MCF 10A (cell line): ENCODE data around the gene CLMN. TPM values are rescaled to one million over a fixed set of nuclear protein-coding genes. Genes with fewer than 3 reads are reported as not detected.

ENCODE experiments used
- BruUV-seq: library from RNA; stranded (reverse); fragments of 400-500 nt; replicated peaks from 2 replicates; lab custom pipeline; 2021; lab: Mats Ljungman, UMichigan
- CTCF ChIA-PET: fragments of 300-600 bp; sonication (Branson Sonifier 250); formaldehyde crosslinking; extraction: SDS; loops from one replicate; lab custom pipeline; 2021; ENCODE audit warnings: antibody characterized with exemption, inconsistent platforms; lab: Yijun Ruan, JAX
- POLR2A ChIA-PET: fragments of 300-600, 350-650 bp; sonication (Branson Sonifier 250); formaldehyde crosslinking; extraction: SDS; loops from one replicate; lab custom pipeline; 2020; ENCODE audit warnings: antibody characterized with exemption, inconsistent platforms; lab: Yijun Ruan, JAX
- DNase-seq: peaks from one replicate; pipeline ENCODE4 v3.0.0-alpha.2; 2018; ENCODE audit not compliant: unreplicated experiment
- H3K27ac Mint-ChIP-seq: one replicate; pipeline ENCODE4 v1.8.0; 2022; ENCODE audit warnings: mild to moderate bottlenecking, low read depth, mixed read lengths; ENCODE audit not compliant: unreplicated experiment
- H3K27me3 Mint-ChIP-seq: one replicate; pipeline ENCODE4 v1.8.0; 2022; ENCODE audit warnings: mixed read lengths; ENCODE audit not compliant: insufficient read depth, unreplicated experiment
- H3K36me3 Mint-ChIP-seq: one replicate; pipeline ENCODE4 v1.8.0; 2022; ENCODE audit warnings: mild to moderate bottlenecking, moderate library complexity, mixed read lengths; ENCODE audit not compliant: insufficient read depth, unreplicated experiment
- H3K4me1 Mint-ChIP-seq: one replicate; pipeline ENCODE4 v1.8.0; 2022; ENCODE audit warnings: mixed read lengths; ENCODE audit not compliant: insufficient read depth, unreplicated experiment
- H3K4me3 Mint-ChIP-seq: one replicate; pipeline ENCODE4 v1.8.0; 2022; ENCODE audit warnings: mild to moderate bottlenecking, moderate library complexity, mixed read lengths; ENCODE audit not compliant: unreplicated experiment
- H3K9me3 Mint-ChIP-seq: one replicate; pipeline ENCODE4 v1.8.0; 2022; ENCODE audit warnings: mixed read lengths; ENCODE audit not compliant: unreplicated experiment
- intact Hi-C: fragments of 100-400 bp; cut with micrococcal nuclease; formaldehyde crosslinking; loops from 2 replicates; pipeline ENCODE4 v1.14.1; 2022
- total RNA-seq: library from RNA; stranded (reverse); gene quantifications from 2 replicates; pipeline ENCODE4 v1.2.3, GENCODE V29; 2022
- TF ChIP-seq, protein P1 (sequence below): fragments of 200-600 bp; IDR thresholded peaks from one replicate; pipeline ENCODE4 v1.8.0; 2022; ENCODE audit warnings: antibody characterized with exemption, mild to moderate bottlenecking; ENCODE audit not compliant: unreplicated experiment

The CLMN gene
- total RNA-seq, 1 experiment from 2014 or later, result 17.9 TPM

DNA sequence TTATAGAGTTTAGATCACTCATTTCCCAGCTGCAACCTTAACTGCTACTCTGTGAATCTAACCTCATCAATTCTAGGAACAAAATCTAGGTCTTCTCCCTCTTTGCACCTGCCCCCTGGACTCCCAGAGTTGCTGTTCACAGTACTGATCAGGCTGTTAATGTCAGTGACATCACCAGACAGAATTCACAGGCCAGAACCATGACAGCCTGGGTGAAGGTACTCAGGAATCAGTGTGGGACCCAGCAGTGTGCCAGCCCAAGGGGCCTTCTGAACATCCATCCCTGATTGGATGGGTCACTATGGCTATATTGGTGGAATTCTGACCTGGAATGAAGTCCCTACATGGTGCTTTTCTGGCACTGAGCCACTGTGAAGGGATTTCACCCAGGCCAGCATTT is 72.8 kb downstream of the CLMN start:
- Mint-ChIP-seq H3K27ac (no peak overlapping the region), H3K9me3 (peaks cover 13% of the 10 kb centered on the region), H3K4me3 (no peak overlapping the region), H3K27me3 (no peaks in the 10 kb centered on the region), H3K36me3 (no peaks in the 10 kb centered on the region), H3K4me1 (peaks cover 16% of the 10 kb centered on the region)
- no TSS peak for BruUV-seq
- CTCF ChIA-PET, result no interaction called here
- intact Hi-C loops, result no loop called here
- TF ChIP-seq, protein P1, sequence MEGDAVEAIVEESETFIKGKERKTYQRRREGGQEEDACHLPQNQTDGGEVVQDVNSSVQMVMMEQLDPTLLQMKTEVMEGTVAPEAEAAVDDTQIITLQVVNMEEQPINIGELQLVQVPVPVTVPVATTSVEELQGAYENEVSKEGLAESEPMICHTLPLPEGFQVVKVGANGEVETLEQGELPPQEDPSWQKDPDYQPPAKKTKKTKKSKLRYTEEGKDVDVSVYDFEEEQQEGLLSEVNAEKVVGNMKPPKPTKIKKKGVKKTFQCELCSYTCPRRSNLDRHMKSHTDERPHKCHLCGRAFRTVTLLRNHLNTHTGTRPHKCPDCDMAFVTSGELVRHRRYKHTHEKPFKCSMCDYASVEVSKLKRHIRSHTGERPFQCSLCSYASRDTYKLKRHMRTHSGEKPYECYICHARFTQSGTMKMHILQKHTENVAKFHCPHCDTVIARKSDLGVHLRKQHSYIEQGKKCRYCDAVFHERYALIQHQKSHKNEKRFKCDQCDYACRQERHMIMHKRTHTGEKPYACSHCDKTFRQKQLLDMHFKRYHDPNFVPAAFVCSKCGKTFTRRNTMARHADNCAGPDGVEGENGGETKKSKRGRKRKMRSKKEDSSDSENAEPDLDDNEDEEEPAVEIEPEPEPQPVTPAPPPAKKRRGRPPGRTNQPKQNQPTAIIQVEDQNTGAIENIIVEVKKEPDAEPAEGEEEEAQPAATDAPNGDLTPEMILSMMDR, result no peak
- POLR2A ChIA-PET, result no interaction called here
- no peak for DNase-seq

DNA sequence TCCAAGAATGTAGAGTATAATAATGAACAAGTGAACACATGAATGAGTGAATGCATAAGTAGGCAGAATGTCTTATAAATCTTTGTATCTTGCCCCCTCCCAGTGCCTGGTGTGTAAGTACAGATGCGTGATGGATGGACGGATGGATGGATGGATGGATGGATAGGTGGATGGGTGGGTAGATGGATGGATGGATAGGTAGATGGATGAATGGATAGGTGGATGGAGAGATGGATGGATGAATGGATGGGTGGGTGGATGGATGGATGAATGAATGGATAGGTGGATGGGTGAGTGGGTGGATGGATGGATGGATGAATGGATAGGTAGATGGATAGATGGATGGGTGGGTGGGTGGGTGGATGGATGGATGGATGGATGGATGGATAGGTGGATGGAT is 74.4 kb downstream of the CLMN start:
- intact Hi-C loops, result no loop called here
- Mint-ChIP-seq H3K4me3 (no peak overlapping the region), H3K27me3 (no peaks in the 10 kb centered on the region), H3K9me3 (peaks cover 13% of the 10 kb centered on the region), H3K4me1 (peaks cover 16% of the 10 kb centered on the region), H3K36me3 (peaks cover 5% of the 10 kb centered on the region), H3K27ac (no peak overlapping the region)
- DNase-seq, result no peak
- TF ChIP-seq, protein P1, result no peak
- ChIA-PET CTCF (interaction anchor here (0.6 kb wide), 1 partner anchor 19 kb away, joined by 4 read pairs; no protein-coding TSS in a partner anchor), POLR2A (no interaction called here)
- no TSS peak for BruUV-seq

DNA sequence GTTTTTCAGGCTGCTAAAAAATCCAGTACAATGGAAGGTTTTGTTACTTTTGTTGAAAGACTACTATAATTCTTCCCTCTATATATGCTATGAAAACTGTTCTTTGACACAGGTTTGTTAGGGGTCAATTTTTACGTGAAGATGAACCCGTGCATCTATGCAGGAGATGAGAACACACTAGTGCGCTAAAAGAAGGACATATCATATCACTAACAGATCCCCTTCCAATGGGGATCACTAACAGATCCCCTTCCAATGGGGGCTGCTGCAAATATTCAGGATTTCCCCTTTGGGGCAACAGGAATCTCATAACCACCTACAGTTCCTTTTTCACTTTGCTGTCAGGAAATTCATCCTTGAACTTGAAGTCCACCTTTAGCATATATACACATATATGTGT is 75.1 kb downstream of the CLMN start:
- H3K4me1 Mint-ChIP-seq, result peaks cover 14% of the 10 kb centered on the region
- TF ChIP-seq, protein P1, result no peak
- ChIA-PET POLR2A (no interaction called here), CTCF (interaction anchor here (0.6 kb wide), 1 partner anchor 20 kb away, joined by 4 read pairs; no protein-coding TSS in a partner anchor)
- DNase-seq, result no peak
- peaks cover 5% of the 10 kb centered on the region for H3K36me3 Mint-ChIP-seq
- no peak overlapping the region for H3K4me3 Mint-ChIP-seq
- no TSS peak for BruUV-seq
- intact Hi-C loops, result no loop called here
- no peak overlapping the region for H3K27ac Mint-ChIP-seq
- no peaks in the 10 kb centered on the region for H3K27me3 Mint-ChIP-seq
- H3K9me3 Mint-ChIP-seq, result peaks cover 13% of the 10 kb centered on the region

DNA sequence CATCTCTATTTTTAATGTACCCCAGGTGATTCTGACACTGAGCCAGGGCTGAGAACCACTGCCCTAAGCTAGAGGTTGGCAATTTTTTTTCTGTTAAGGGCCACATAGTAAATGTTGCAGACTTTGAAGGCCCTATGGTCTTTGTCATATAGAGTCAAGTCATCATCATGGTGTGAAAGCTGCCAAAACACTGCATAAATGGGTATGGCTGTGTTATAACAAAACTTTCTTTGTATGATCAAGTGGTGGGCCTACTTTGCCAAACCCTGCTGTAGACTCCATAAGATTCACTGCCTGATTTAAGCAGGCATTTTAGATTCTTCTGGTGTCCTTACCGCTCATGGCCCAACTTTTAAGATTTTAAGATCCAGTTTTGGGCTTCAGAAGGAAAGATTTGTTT is 76.8 kb downstream of the CLMN start:
- ChIA-PET CTCF (interaction anchor here (0.5 kb wide), 1 partner anchor 482 kb away, joined by 3 read pairs; no protein-coding TSS in a partner anchor), POLR2A (no interaction called here)
- peaks cover 10% of the 10 kb centered on the region for H3K36me3 Mint-ChIP-seq
- TF ChIP-seq, protein P1, result no peak
- H3K27me3 Mint-ChIP-seq, result no peaks in the 10 kb centered on the region
- no peak overlapping the region for H3K27ac Mint-ChIP-seq
- no peak for DNase-seq
- H3K9me3 Mint-ChIP-seq, result peaks cover 13% of the 10 kb centered on the region
- H3K4me3 Mint-ChIP-seq, result no peak overlapping the region
- intact Hi-C loops, result no loop called here
- no TSS peak for BruUV-seq
- H3K4me1 Mint-ChIP-seq, result peaks cover 5% of the 10 kb centered on the region
